HG03520 (cell line): ENCODE results near the gene C1orf21.

Source experiments
- ATAC-seq: cut with Tn5 transposase; IDR thresholded peaks from one replicate; pipeline ENCODE4 v1.9.1; 2021; ENCODE audit warnings: mild to moderate bottlenecking, moderate library complexity; ENCODE audit not compliant: unreplicated experiment

Gene C1orf21

DNA sequence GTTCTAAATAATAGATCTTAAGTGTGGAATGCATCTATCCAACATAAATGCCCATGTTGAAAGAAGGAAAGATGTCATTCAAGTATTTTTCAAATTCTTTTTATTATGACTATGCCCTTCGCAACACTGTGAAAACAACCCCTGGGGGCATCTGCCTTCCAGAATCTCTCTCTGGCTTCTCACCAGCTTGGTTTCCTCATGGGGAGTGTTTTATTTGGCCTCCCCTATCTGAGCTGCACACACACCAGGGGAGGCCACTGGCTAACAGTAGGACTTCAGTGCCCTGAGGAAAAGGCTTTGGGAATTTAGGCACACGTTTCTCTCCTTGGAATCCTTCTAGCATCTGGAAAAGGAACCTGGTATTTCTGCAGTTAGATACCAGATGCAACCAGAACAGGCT lies 237.2 kb downstream of the C1orf21 start:
- no peak for ATAC-seq

DNA sequence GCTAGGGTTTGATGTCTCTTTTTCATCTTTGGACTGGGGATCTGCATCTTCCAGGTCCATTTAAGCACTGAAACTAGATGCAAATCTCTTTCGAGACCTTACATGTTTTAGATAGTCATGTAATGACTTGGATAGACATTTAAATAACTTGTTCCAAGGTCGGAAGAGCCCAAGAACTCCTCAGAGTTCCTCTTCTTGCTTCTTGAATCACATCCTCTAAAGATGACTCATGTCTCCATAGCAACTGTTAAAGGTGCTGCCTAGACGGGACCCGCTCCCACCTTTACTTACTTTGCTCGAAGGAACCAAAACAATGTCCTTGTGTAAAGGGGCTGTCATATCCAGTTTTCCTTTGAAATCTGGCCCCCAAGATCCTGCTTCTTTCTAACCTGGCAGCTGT lies 237.8 kb downstream of the C1orf21 start:
- no peak for ATAC-seq

DNA sequence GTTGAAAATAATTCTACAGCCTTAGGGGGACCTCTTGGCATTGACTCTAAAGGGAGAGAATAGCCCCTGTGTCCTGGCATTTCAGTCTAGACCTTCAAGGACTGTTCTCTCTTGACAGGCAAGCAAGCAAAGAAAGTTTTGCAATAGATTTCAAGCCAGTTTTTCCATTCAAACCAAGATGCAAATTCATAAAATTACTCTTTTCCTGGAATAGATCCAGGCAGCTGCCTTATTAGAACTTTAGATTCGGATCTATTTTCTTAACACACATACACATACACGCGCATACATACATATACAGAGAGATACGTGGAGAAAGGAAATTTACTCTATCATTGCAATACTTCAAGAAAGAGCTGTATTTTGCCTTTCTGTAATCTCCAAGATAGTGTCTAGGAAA lies 238.4 kb downstream of the C1orf21 start:
- ATAC-seq: no peak

DNA sequence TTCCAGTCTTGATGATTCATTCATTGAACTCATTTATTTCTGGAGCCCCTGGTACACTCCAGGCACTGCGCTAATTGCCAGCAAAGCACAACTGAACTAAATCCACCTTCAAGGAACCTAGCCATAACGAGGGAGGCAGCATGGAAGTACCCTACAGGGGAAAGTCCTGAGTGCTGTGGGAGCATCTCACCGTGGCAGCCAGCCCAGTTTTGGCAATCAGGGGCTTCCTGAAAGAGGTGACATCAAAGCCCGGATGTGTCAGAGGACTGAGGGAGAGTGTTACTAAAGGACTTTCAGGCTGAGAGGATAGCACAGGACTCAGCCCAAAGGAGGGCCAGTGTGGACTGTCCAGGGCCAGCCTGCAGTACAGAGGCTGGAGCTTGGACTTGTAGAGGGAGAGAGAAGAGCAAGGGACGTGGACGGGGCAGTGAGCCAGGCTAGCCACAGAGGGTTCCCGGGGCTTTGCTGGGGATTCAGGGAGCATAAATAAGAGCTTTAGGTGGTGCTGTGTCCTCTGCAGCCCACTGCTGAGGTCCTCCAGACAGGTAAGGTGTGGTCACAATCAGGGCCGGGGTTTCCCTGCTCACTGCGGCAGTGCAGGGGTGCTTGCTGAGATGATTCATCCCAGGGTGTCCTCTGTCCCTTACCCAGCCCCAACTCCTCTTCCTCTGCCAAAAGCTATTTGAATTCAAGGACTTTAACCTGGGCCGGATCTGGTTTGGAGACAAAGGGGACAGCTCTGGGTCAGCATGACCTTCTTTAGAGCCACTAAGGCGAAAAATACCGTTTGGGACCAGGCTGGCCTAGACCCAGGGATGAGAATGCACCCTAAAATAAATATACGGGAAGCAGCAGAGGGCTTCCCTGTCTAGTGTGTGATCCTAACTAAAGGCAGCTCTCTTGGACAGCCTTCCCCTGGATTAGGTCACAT lies 239.5 kb downstream of the C1orf21 start:
- no peak for ATAC-seq

DNA sequence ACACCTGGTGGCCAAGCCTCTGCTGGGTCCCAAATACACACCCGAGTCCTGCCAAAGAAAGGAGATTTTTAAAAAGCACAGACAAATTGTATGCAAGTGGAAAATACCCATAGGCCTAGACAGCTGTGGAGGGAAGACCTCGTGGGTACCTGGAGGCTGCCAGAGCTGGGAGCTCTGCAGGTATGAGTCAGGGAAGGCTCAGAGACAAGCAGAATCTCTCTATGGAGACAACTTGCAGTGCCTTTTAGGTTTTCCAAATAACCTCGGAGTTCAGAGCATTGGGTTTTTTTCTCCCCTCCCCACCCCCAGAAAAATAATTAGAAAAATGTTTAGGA lies 240.1 kb downstream of the C1orf21 start:
- no peak for ATAC-seq

DNA sequence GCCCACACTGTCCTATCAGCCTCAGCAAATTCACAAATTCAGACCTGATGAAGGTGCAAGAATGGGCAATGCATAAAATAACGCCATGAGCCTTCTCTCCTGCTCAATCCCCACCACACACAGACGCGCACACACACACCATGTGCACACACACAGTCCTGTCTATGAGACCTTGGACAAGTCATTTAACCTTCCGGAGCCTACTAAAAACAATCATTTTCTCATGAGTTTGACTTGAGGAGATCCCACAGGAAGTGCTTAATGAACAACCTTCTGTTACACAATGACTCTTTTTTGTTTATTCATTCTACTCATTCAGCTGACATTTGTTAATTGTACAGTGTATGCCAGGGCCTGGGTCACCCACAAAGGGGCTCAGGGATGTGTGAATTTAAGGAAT lies 242.4 kb downstream of the C1orf21 start:
- ATAC-seq: no peak

DNA sequence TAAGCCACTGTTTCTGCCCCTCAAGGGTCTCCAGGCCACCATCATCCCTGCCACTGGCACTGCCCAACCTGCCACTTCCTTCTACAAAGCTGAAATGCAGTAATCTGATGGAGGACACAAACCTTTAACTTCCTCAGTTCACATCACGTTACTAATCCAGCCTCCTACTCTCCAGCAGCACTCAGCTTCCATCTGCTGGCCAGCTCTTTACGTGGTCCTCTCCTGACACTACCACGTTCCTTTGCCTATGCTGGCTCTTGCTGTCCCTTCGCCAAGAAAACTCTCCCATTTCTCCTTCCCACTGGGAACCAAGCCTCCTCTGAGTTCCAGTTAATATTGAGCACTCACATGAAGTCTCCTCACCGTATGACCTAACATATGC lies 243.8 kb downstream of the C1orf21 start:
- ATAC-seq: no peak

DNA sequence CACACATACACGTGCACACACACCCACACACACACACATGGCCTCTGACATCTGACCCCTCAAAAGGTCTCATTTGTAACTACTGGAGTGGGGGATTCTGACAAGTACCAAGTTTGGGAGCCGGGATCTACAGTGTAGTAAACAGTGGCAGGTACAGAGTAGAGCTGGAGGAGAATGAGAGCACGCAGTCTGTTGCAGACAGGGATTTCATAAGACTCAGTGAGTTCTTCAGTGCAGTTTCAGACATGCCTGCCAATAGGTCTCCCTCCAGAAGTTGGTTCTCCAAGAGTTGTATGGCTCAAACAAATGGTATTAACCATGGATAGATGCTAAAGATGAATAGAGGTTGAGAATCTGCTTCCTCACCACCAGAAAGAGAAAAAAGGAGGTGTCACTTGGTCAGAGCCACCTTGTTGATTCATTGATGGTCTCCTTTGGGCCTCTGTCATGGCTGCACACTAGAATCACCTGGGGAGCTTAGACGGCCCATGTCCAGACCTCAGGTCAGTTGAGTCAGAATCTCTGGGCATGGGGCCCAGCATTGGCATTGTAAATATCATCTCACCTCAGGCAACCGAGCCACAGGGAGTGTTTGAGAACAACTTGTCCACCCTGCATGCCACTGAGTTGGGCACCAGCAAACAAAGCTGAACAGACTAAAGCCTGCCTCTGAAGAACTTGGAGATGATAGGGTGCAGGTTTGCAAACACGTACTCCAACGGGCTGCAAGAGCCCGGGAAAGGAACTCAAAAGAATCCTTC lies 245.8 kb downstream of the C1orf21 start:
- ATAC-seq: no peak

DNA sequence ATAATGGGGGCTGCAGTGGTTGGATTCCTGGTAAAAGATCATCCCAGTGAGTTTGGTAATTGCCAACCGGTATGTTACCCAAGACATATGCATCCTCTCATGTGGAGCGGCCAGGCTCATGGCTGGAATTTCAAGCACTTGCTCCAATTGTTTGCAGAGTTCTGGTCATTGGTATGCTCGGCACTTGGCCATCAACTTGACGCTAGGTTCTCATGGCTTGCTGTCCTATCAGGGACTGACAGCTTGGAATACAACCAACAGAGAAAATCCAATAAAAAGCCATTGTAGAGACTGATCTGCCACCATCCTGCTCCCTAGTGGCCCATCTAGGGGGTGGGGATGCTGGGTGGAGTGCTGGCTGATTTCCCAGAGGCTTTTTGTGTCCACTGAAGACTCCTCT lies 247.0 kb downstream of the C1orf21 start:
- no peak for ATAC-seq

DNA sequence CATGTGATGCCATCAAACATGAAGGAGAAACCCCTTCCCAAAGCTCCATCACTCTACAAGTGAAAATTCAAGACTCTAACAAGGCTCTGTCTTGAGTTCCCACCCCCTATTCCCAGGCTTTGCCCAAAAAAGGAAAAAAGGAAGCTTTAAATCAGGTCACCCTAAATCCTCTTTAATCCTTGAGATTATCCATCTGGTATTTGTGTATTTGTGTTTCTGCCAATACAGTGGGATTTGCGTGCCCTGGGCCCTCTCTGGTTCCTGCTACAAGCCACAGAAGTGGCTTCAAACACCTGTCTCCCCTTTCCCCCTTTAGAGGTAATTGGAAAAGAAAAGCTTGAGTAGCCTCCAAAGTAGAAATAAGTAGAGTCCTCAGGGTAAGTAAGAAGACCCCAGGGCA lies 247.5 kb downstream of the C1orf21 start:
- ATAC-seq: no peak

DNA sequence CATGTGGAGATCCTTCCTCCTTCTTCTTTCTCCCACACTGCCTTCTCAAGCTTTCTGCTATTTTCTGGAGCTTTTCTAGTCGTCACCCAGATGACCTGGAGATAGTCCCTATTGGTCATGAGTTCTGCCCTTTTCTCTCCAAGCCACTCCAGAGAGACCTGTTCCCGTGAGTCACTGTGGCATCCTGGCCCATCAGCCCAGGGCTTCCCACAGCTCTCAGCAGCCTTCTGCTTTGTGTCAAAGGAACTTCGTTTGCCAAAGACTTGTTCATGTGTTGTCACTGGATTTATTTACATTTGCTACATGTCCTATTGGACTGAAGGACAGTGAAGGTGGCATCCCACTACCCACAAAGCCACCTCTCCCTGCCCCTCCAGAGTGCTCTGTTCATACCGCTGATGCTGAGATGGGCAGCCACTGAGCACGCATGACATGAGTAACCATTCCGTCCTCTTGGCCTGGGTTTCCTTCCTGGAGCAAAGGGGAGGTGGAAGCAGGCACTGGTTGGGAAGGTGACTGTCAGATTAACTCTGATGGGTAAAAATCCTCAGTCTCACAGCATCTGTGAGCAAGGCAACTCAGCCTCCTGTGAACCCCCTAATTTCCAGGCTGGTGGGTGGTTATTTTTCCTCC lies 248.6 kb downstream of the C1orf21 start:
- no peak for ATAC-seq

DNA sequence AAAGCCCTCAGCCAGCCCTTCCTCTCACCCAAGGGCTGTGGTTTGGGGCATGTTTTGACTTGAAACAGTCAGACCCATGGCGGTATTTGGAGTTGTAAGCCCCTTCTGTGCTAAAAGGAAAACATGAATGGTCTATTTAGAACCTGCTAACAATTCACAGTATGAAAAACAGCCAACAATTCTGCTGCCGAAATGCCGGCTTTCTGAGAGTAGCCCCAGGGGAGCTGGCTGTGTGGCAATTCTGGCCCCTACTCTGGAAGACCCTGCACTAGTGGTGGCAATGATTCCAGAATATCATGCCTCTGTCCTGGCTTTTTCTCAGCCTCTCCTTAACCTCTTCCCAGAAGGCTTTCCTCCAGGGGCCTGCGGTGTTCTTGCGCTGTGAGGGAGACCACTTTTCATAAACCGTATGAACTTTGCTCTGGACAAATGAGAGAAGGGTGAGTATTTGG lies 249.2 kb downstream of the C1orf21 start:
- no peak for ATAC-seq

DNA sequence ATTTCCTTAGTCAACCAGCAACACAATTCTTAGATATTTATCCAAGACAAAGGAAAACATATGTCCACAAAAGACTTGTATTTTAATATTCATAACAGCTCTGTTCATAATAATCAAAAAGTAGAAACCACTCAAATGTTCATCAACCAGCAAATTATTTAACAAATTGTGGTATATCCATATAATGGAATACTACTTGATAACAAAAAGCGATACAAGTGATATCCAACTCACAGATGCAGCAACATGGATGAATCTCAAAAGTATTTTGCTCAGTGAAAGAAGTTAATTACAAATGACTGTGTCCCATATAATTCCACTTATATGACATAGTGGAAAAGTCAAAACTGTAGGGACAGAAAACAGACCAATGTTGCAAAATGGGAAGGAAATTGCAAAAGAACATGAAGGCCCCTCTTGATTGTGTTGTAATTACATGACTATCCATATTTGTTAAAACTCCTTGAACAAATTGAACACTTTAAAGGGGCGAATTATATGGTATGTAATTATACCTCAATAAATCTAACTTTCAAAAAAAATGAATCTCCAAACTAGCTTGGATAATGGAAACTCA lies 250.9 kb downstream of the C1orf21 start:
- ATAC-seq: no peak

DNA sequence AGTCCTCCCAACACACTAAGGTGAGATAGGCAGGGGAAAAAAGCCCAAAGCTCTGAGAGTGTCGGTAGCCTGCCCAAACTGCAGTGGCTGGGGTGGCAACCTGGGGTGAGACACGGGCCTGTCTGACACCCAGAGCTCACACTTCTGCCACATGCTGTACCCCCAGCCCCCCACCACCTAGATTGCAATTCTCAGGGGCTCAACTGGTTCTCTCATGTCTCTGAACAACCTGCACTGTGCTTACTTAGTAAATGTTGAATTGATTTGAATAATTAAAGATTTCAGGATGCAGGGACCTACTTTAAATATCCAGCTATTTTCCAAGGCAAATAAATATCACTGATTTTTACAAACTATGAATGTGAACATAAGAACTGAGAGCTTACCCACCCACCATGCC lies 252.4 kb downstream of the C1orf21 start:
- ATAC-seq: no peak

DNA sequence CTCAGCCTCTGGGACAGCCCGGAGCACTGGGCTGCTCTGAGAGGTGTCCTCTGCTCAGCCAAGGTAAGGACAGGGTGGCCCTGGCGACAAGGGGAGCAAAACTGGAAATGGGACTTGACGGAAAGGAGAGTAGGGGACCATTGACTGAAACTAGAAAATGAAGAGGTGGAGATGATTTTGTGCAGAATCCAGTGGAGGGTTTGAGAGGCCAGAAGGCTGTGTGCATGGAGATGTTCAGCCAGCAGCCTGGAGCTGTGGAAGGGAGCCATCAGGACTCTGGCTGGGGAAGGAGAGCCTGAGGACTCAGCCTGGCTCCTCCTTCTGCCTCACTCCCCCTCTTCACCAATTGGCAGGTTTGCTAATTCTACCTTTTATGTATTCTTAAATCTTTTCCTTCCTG lies 253.7 kb downstream of the C1orf21 start:
- ATAC-seq: no peak

DNA sequence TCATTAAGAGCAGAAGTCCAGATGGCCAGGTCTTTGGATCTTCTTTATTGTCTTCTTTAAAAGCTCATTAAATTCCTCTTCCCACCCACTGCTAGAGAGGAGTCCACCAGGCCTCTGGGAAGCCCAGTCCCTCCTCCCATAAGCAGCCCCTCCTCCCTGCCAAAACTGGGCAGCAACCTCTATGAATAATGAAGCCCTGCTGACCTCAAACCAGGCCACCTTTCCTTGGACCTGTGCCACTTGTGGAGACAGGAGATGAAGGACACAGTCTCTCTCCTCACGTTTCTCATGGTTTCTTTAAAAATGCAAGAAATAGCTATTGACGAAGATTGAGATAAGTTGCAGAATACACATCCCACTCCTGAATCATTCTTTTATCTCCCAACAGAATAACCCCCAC lies 255.1 kb downstream of the C1orf21 start:
- no peak for ATAC-seq

DNA sequence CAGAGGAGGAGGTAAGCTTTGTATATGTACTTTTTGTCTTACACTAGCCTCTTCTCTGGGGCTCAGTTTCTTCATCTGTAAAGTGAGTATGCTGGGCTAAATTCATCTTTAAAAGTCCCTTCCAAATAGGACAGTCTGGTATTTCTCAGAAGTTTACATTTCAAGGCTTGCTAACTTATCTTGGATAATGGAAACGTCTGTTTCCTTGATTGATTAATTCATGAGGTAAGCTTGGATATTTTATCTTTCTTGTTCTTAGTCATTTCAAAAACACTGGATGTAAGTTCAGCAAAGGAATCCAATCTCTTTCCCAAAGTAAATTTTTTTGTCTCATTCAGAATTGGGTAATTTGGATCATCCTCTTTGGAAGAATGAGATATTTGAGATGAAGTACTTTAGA lies 256.8 kb downstream of the C1orf21 start:
- no peak for ATAC-seq

DNA sequence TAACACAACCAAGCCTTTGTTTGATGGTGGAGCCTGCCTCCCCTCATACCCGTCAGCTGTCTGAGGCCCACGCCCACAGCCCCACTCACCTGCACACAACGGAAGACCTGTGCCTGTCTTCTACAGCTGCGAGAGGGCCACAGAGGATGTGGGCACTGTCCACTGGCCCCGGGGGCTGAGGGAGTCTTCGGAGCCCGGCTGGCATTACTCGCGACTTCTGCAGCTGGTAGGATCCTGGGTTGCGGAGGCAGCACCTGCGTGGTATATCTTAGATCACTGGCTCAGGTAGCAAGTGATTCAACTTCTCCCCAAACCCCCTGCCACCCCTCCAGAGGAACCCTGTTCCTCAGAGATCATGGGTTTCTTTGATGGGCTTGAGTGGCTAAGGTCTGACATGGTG lies 257.9 kb downstream of the C1orf21 start:
- no peak for ATAC-seq

DNA sequence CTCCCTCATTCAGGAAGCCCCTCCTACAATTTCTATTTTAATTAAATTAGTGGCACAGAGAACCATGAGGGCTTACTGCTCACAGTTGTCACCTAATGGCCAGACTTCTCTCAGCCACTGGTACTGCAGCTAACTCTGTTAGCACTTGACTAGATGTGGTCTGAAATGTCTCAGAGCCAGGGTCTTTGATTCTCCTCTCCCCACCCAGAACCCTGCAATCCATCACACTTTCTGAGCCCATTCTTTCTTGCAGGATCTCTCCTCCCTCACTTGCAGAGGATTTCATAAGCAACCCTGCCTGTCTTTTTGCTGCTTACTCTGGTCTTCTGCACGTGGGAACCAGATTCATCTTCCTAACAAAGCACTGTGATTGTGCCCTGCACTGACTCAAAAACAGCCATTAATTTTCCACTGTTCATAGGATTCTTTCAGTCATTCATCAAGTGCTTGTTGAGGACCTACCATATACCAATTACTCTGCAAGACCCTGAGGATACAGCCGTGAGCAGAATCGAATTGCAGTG lies 259.4 kb downstream of the C1orf21 start:
- ATAC-seq: no peak

DNA sequence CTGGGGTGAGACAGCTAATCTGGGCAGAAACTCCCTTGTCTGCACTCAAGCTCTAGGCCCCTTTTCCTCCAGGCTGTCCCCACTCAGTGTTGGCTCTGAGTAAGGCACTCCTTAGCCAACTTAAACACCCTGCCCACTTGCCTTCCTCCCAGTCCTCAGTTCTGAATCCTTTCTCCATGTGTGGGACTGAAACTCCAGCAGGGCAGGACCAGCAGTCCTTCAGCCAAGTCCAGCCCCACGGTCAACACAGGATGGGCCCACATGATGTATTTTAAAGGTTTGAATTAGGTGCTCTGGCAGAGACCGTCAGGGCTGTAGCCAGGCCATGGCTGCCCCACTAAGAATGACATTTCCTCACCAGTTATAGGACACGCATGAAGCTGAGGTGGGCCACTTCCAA lies 260.0 kb downstream of the C1orf21 start:
- ATAC-seq: no peak

DNA sequence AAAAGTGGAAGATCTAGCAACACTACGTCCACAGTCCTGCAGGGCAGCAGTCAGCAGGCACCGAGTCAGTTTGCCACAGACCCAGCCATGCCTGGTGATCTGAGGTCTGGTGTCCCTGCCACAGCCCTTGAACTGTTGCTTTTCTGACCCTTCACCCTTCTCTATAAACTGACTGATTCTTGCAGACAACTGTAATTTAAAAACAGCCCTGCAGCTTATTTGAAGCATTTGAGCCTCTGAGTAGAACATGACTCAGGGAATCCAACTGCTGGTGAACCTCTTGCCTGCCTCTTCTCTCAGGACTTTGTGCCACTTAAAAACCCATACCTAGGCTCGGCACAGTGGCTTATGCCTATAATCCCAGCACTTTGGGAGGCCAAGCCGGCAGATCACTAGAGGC lies 260.6 kb downstream of the C1orf21 start:
- no peak for ATAC-seq
